Fibroblast of pulmonary artery (primary cell): ENCODE data around the gene BEGAIN.
A peak's percentile ranks its signal among the peaks of the same experiment; 100 is the strongest.

Experiments used
- DNase-seq: peaks from one replicate; pipeline ENCODE4 v3.0.0-alpha.2; 2010; ENCODE audit warnings: low read depth
- H3K4me3 ChIP-seq: replicated peaks from 2 replicates; pipeline ENCODE4 v1.5.1; 2011; ENCODE audit warnings: low read depth, mild to moderate bottlenecking, control low read depth, low read length, moderate library complexity
- CTCF ChIP-seq: IDR thresholded peaks from 2 replicates; pipeline ENCODE4 v1.5.1; 2011; ENCODE audit warnings: mild to moderate bottlenecking, control low read depth, low read length, inconsistent platforms; ENCODE audit errors: missing control alignments

The BEGAIN gene

DNA sequence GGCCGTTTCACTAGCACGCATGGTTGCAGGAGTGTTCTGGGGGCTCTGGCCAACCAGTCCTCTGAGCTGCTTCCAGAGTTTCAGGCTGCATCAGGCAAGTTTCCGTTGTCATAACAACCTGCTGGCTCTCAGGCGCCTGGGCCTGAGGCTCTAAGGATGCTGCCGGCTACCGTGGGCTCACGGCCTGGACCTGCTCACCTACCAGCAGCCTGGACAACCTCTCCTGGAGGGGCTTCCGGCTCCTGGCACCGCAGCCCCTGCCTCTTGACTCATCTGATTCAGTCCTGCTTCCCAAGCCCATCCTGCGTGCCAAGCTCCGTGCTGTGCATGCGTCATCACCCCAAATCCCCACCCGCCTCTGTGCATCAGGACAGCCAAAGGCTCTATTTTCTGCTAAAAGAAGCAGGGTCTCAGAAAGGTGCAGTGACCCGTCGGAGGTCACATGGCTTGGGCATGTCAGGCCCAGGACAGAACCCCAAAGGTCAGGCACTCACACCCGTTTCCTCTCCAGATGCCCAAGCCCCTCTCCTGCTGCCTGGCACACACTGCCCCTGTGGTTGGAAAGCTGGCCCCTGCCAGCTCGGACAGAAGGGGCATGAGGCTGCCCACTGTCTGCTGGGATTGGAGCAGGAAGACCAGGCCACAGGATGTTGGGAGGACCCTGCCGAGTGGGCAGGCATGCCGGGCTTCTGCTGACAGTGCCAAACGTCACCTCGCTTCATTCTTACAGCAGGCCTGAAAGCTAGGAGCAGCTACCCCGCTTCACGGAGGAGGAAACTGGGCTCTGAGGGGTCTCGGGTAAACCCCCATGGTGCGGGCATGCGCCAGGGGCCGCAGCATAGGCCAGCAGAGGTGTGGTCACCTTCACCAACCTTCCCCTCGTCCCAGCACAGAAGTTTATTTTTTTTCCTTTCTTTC is 5.7 kb downstream of the BEGAIN start:
- no peak for DNase-seq
- TF ChIP-seq CTCF, result no peak
- no peak overlapping the region for H3K4me3 ChIP-seq

DNA sequence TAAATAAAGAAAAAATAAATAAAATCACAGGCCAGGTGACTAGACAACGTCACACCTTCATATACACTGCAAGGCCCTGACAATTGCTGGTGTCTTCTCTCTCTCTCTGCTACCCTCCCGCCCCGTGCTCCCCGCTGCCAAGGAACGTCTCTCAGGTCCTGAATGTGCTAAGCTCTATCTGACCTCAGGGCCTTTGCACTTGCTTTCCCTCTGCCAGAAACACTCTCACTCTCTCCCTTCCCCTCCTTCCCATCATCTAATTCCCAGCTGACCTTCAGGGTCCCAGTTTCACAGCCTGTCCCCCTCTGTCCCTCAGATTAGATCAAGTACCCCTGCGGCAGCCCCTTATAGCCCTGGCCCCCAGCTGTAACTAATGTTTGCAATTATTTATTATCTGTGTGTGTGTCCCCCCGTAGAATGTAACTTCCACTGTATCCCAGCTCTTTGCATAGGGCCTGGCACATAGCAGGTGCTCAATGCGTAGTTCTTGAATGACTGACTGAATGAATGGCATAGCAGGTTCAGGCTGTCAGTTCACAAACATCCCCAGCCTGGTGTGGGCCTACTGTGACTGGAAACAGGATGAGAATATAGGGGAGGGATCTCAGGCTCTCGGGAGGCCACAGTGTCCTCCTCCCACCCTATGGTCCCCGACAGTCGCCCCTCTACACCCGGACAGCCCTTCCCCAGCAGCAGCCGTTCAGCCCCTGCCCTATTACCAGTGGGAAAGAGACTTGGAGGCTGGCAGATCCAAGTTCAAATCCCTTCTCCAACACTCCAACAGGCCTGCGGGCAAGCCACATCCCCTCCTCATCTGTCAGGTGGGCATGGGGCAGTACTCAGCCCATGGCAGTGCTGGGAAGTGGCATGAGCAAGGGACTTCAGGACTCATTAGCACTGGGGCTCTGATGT is 6.6 kb downstream of the BEGAIN start:
- TF ChIP-seq CTCF, result no peak
- H3K4me3 ChIP-seq, result no peak overlapping the region
- no peak for DNase-seq

DNA sequence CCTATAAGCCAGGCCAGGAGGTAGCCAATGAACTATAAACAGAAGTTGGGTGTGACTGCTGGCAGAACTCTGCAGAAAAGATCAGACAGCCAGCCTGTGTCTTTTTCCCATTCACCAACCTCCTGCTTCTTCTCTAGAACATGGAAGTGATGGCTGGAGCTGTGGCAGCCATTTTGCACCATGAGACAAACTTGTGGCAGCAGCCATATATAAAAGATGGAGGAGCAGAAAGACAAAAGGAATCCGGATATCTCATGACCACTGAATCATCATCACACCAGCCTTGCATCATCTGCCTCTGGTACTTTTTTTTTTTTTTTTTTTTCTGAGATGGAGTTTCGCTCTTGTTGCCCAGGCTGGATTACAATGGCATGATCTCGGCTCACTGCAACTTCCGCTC is 8.7 kb downstream of the BEGAIN start:
- peak; percentile 17 for DNase-seq
- no peak for TF ChIP-seq CTCF
- no peak overlapping the region for H3K4me3 ChIP-seq

DNA sequence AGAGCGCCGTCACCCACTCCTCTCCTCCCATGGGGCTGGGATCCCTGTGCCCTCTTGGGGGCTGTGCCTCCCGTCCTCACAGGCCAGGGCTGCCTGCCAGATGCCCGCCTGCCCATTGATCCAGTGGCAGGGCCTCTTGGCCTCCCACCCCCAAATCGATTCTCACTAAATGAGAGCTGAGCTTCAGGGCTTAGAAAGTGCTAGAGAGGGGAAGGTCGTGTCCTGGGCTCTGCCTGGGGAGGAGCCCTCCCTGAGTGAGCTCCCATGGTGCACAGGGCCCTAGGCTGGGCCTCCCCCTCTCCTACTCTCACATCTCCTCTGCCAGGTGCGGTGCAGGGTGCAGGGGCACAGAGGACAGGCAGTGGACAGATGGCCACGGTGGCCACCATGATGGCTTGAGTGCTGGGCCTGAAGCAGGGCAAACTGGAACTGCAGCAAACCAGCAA is 9.2 kb downstream of the BEGAIN start:
- TF ChIP-seq CTCF, result no peak

DNA sequence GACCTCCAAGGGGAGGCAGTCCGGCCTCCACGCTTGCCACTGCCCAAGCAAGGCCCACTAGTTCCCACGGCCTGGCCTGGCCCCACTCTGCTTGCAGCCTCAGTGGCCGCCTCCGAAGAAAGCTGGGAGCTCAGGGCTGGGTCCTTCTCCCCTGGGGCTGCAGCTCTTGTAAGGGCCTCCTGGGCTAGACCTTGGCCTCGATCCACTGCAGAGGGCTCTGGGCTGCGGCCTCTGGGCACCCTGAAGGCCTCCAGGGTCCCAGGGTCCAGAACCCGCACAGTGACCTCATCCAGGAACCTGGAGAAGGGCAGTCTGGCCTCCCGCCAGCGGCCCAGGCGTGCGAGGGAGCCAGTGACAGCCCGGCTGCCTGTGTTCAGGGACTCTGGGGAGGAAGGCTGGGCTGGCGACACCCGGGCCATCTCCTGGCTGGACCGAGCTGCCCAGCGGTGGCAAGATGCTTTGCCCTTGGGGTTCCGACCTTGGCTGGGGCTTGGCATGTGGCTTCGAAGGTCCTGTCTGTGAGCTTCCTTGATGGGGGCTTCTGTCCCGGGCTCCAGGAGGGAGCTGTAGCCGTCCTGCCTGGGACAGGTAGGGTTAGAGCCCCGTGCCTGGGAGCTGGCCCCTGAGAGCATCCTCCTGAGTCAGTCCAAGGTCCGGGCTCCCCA is 9.8 kb downstream of the BEGAIN start:
- TF ChIP-seq CTCF, result no peak
- no peak overlapping the region for H3K4me3 ChIP-seq
- no peak for DNase-seq

More for the DNA sequence above, 9.2 kb downstream of the BEGAIN start:
- DNase-seq, result no peak
- H3K4me3 ChIP-seq, result no peak overlapping the region
